OCI-LY3 (cell line): ENCODE measurements around the gene CETP.

Source experiments
- EZH2phosphoT487 ChIP-seq: fragments of 200-600 bp; shearing (Covaris generic); IDR thresholded peaks from 2 replicates; pipeline ENCODE4 v1.6.1; 2018; ENCODE audit warnings: antibody characterized with exemption, mixed run types, low read depth
- TF ChIP-seq, protein P1 (sequence below): fragments of 200-600, 300-600 bp; sonication (generic); IDR thresholded peaks from 2 replicates; pipeline ENCODE4 v1.5.1; 2014; ENCODE audit warnings: antibody characterized with exemption, low read length, low read depth

DNA sequence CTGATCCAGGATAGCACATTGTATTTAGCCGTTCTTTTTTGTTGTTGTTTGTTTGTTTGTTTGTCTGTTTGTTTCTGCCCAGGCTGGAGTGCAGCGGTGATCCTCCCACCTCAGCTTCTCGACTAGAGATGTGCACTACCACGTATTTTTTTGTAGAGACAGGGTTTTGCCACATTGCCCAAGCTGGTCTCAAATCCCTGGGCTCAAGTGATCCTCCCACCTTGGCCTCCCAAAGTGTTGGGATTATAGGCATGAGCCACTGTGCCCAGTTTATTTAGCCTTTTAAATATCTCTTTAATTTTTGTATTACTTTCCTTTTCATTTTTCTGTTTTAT is 18.4 kb downstream of the CETP start:
- TF ChIP-seq, protein P1, sequence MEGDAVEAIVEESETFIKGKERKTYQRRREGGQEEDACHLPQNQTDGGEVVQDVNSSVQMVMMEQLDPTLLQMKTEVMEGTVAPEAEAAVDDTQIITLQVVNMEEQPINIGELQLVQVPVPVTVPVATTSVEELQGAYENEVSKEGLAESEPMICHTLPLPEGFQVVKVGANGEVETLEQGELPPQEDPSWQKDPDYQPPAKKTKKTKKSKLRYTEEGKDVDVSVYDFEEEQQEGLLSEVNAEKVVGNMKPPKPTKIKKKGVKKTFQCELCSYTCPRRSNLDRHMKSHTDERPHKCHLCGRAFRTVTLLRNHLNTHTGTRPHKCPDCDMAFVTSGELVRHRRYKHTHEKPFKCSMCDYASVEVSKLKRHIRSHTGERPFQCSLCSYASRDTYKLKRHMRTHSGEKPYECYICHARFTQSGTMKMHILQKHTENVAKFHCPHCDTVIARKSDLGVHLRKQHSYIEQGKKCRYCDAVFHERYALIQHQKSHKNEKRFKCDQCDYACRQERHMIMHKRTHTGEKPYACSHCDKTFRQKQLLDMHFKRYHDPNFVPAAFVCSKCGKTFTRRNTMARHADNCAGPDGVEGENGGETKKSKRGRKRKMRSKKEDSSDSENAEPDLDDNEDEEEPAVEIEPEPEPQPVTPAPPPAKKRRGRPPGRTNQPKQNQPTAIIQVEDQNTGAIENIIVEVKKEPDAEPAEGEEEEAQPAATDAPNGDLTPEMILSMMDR: no peak
- TF ChIP-seq EZH2phosphoT487: no peak
